ENCODE measurements around the gene RFT1. TPM values are rescaled to one million over a fixed set of nuclear protein-coding genes. Genes with fewer than 3 reads are reported as not detected.

RFT1 gene
- polyA plus RNA-seq, 2 donors: 5.7 to 11.0 TPM

DNA sequence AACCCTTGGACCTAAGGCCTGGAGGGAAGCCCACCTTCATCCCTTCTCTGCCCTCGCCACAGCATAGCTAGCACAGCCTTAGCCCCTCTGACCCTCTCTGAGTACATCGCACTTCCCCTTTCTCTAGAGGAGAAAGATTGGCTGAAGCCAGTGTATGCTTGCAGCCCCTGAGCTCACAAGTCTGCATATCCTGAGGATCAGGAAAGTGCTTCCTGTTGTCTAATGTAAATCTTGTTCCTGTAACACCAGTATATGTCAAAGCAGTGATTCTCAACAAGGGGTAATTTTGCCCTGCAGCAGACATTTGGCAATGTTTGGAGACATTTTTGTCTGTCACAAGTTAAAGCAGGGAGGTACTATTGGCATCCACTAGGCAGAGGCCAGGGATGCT is 28.5 kb upstream of the RFT1 start:
- no peak overlapping the region for H3K27ac ChIP-seq (ENCODE audit: low read depth in 2 of 2, low read length in 1 of 2)
- H3K4me3 ChIP-seq (ENCODE audit: low read depth in 1 of 2, low read length in 2 of 2): no peak overlapping the region
- no peaks in the 10 kb centered on the region for H3K27me3 ChIP-seq (ENCODE audit: control insufficient read depth in 1 of 2, insufficient read depth in 2 of 2, low read length in 2 of 2)
- H3K36me3 ChIP-seq (ENCODE audit: control insufficient read depth in 2 of 2, insufficient read depth in 2 of 2, low read length in 1 of 2): no peaks in the 10 kb centered on the region
- peaks cover 7 to 48% of the 10 kb centered on the region in 2 donors for H3K4me1 ChIP-seq (ENCODE audit: control insufficient read depth in 2 of 2, insufficient read depth in 2 of 2, low read length in 1 of 2)
- no peaks in the 10 kb centered on the region for H3K9me3 ChIP-seq (ENCODE audit: control insufficient read depth in 2 of 2, insufficient read depth in 1 of 2, low read depth in 1 of 2, low read length in 1 of 2)
- WGBS, 2 donors: 85 to 92% methylated on average over 2 of the region's 2 CpGs

DNA sequence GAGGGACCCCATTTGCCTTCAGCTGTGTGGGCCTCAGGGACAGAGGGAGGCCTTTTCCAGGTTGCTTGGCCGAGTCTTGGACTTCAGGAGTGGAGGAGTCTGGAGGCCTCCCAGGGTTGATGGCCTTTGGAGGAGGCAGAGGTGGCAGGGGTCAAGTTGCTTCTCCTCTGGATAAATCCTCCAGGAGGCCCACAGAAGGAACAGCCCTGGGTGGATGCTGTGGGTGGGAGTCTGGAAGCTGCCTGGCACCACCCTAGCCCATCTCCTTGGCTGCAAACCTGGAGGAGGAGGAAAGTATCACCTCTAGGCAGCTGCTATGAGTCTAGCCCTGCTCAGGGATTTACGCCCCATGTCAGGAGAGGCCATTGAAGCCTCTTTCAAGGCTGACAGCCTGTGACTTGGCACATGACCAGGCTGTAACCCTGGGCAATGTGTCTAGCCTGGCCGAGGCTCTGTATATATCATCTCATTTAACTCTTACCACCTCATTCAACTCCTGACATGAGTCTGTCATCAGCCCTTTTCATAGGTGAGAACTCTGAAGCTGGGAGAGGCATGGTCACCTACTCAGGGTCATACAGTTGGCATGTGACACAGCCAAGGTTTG is 27.8 kb upstream of the RFT1 start:
- 56 to 65% methylated on average over 3 of the region's 3 CpGs for WGBS, 2 donors
- H3K27me3 ChIP-seq (ENCODE audit: control insufficient read depth in 1 of 2, insufficient read depth in 2 of 2, low read length in 2 of 2): no peaks in the 10 kb centered on the region

DNA sequence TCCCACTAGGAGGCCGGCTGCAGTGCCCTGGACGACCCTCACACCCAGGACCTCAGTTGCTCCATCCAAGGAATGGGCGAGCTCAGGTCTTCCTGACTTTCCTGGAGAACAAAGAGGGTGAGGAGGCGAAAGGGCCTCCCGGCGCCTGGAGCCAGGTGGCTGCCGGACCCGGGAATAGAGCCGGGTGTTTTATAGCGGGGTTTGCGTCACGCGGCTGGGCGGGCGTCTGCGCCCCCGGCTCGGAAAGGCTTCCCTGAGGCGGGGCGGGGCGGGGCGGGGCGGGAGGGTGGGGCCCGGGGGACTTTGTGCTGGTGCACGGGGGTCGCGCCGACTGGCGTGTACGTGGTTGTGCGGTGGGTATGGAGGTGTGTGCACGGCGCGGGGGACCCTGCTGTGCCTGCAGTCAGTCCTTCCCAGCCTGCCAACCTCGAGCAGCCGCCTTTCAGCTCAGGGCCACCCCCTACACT is 26.2 kb upstream of the RFT1 start:
- WGBS, 2 donors: 7 to 15% methylated on average over 21 to 36 of the region's 36 CpGs
- H3K4me1 ChIP-seq (ENCODE audit: control insufficient read depth in 2 of 2, insufficient read depth in 2 of 2, low read length in 1 of 2): peaks cover 7 to 37% of the 10 kb centered on the region in 2 donors
- no peak overlapping the region for H3K27ac ChIP-seq (ENCODE audit: low read depth in 2 of 2, low read length in 1 of 2)

More for the DNA sequence above, 27.8 kb upstream of the RFT1 start:
- Histone ChIP-seq H3K4me1 (ENCODE audit: control insufficient read depth in 2 of 2, insufficient read depth in 2 of 2, low read length in 1 of 2) (peaks cover 7 to 46% of the 10 kb centered on the region in 2 donors), H3K36me3 (ENCODE audit: control insufficient read depth in 2 of 2, insufficient read depth in 2 of 2, low read length in 1 of 2) (no peaks in the 10 kb centered on the region), H3K27ac (ENCODE audit: low read depth in 2 of 2, low read length in 1 of 2) (no peak overlapping the region), H3K4me3 (ENCODE audit: low read depth in 1 of 2, low read length in 2 of 2) (no peak overlapping the region), H3K9me3 (ENCODE audit: control insufficient read depth in 2 of 2, insufficient read depth in 1 of 2, low read depth in 1 of 2, low read length in 1 of 2) (no peaks in the 10 kb centered on the region)

DNA sequence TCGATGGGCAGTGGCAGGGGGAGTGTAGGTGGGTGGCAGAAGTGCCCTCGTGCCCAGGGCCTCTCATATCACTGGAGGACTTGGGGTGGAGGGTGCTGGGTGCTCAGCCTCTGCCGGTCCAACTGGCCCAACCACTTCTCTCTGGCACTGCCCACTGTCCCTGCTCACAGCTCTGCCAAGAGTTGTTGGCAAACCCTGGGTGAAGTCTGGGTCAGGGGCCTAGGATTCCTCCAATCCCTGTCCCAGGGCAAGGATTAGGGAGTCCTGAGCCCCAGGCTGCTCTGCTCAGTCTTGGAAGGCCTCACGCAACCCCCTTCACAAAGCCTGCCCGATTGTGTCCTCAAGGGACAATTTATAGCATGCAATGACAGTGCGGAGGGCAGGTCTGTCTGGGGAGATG is 25.5 kb upstream of the RFT1 start:
- peak overlapping the region in 1 of 2 donors; percentile 54 for H3K27ac ChIP-seq (ENCODE audit: low read depth in 2 of 2, low read length in 1 of 2)
- H3K4me3 ChIP-seq (ENCODE audit: low read depth in 1 of 2, low read length in 2 of 2): no peak overlapping the region
- no peaks in the 10 kb centered on the region for H3K27me3 ChIP-seq (ENCODE audit: control insufficient read depth in 1 of 2, insufficient read depth in 2 of 2, low read length in 2 of 2)
- H3K9me3 ChIP-seq (ENCODE audit: control insufficient read depth in 2 of 2, insufficient read depth in 1 of 2, low read depth in 1 of 2, low read length in 1 of 2): no peaks in the 10 kb centered on the region
- H3K4me1 ChIP-seq (ENCODE audit: control insufficient read depth in 2 of 2, insufficient read depth in 2 of 2, low read length in 1 of 2): peaks cover 7 to 37% of the 10 kb centered on the region in 2 donors
- 46 to 50% methylated on average over 6 of the region's 6 CpGs for WGBS, 2 donors
- no peaks in the 10 kb centered on the region for H3K36me3 ChIP-seq (ENCODE audit: control insufficient read depth in 2 of 2, insufficient read depth in 2 of 2, low read length in 1 of 2)

More for the DNA sequence above, 26.2 kb upstream of the RFT1 start:
- H3K4me3 ChIP-seq (ENCODE audit: low read depth in 1 of 2, low read length in 2 of 2): no peak overlapping the region
- H3K36me3 ChIP-seq (ENCODE audit: control insufficient read depth in 2 of 2, insufficient read depth in 2 of 2, low read length in 1 of 2): no peaks in the 10 kb centered on the region
- H3K27me3 ChIP-seq (ENCODE audit: control insufficient read depth in 1 of 2, insufficient read depth in 2 of 2, low read length in 2 of 2): no peaks in the 10 kb centered on the region
- no peaks in the 10 kb centered on the region for H3K9me3 ChIP-seq (ENCODE audit: control insufficient read depth in 2 of 2, insufficient read depth in 1 of 2, low read depth in 1 of 2, low read length in 1 of 2)

DNA sequence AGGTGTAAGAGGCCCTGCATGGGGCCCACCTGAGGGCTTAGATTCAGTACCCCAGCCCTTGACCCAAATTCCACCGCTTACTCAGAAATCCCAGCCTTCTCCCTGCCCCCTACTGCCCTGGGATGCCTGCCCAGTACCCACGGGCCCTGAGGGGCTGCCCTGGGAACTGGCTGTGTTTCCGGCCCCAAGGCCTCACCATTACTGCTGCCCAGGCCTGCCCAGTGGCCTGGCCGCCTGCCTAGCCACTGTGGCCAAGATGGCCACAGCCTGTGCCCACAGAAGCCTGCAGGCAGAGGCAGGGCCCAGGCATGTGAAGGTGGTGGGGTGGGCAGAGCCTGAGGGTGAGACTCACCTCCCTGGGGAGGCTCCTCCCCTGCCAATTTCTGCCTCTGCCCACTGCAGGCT is 24.6 kb upstream of the RFT1 start:
- H3K4me1 ChIP-seq (ENCODE audit: control insufficient read depth in 2 of 2, insufficient read depth in 2 of 2, low read length in 1 of 2): peaks cover 8 to 43% of the 10 kb centered on the region in 2 donors
- no peak overlapping the region for H3K27ac ChIP-seq (ENCODE audit: low read depth in 2 of 2, low read length in 1 of 2)
- no peaks in the 10 kb centered on the region for H3K9me3 ChIP-seq (ENCODE audit: control insufficient read depth in 2 of 2, insufficient read depth in 1 of 2, low read depth in 1 of 2, low read length in 1 of 2)
- no peaks in the 10 kb centered on the region for H3K27me3 ChIP-seq (ENCODE audit: control insufficient read depth in 1 of 2, insufficient read depth in 2 of 2, low read length in 2 of 2)
- H3K4me3 ChIP-seq (ENCODE audit: low read depth in 1 of 2, low read length in 2 of 2): no peak overlapping the region
- 53 to 55% methylated on average over 4 of the region's 4 CpGs for WGBS, 2 donors
- no peaks in the 10 kb centered on the region for H3K36me3 ChIP-seq (ENCODE audit: control insufficient read depth in 2 of 2, insufficient read depth in 2 of 2, low read length in 1 of 2)

DNA sequence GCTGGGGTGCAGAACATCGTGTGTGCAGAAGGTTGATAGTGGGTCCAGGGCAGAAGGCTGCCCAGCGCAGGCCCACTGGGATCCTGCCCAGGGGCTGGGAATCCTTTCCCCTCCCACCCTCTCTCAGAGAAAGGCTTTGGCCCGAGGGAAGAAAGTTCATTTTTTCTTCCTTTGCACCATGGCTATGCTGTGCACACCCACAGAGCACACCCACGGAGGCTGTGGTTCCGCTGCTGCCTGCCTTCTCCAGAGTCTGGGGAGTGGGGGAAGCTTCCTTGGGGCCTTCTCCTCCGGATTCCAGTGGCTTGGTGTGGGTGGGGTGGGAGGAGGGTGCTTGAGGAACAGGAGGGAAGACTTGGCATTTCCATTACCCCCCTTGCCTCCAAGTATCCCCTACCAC is 23.7 kb upstream of the RFT1 start:
- 52 to 54% methylated on average over 6 of the region's 6 CpGs for WGBS, 2 donors
- peaks cover 10 to 39% of the 10 kb centered on the region in 2 donors for H3K4me1 ChIP-seq (ENCODE audit: control insufficient read depth in 2 of 2, insufficient read depth in 2 of 2, low read length in 1 of 2)
- no peak overlapping the region for H3K4me3 ChIP-seq (ENCODE audit: low read depth in 1 of 2, low read length in 2 of 2)
- H3K27me3 ChIP-seq (ENCODE audit: control insufficient read depth in 1 of 2, insufficient read depth in 2 of 2, low read length in 2 of 2): no peaks in the 10 kb centered on the region
- H3K27ac ChIP-seq (ENCODE audit: low read depth in 2 of 2, low read length in 1 of 2): no peak overlapping the region
- H3K9me3 ChIP-seq (ENCODE audit: control insufficient read depth in 2 of 2, insufficient read depth in 1 of 2, low read depth in 1 of 2, low read length in 1 of 2): no peaks in the 10 kb centered on the region
- no peaks in the 10 kb centered on the region for H3K36me3 ChIP-seq (ENCODE audit: control insufficient read depth in 2 of 2, insufficient read depth in 2 of 2, low read length in 1 of 2)

DNA sequence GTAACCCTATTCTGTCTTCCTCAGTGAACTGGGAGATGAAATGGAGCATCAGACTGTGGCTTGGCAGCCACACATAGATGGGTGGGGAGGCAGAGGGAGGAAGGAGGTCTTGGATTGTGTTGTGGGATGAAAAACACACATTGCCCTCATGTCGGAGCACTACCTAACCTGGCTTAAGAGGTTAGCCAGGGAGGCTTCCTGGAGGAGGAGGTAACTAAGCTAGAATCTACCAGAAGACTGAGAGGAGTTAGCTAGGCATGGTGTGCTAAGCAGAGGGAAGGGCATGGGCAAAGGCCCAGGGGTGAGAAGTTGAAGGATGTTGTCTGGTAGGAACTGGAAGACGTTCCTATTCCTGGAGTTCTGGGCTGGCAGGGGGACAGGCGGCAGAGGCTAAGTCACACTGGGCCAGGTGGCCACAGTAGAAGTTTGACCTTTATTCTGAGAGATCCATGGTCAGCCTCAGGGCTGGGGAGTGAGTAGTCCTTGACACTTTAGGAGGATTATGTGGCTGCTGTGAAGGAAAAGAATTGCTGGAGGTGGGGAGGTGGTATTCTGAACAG is 23.1 kb upstream of the RFT1 start:
- H3K27ac ChIP-seq (ENCODE audit: low read depth in 2 of 2, low read length in 1 of 2): no peak overlapping the region
- 76% methylated on average over 3 of the region's 3 CpGs for whole genome bisulfite sequencing, 2 donors
- no peaks in the 10 kb centered on the region for H3K36me3 ChIP-seq (ENCODE audit: control insufficient read depth in 2 of 2, insufficient read depth in 2 of 2, low read length in 1 of 2)
- H3K9me3 ChIP-seq (ENCODE audit: control insufficient read depth in 2 of 2, insufficient read depth in 1 of 2, low read depth in 1 of 2, low read length in 1 of 2): no peaks in the 10 kb centered on the region
- H3K4me1 ChIP-seq (ENCODE audit: control insufficient read depth in 2 of 2, insufficient read depth in 2 of 2, low read length in 1 of 2): peaks cover 10 to 38% of the 10 kb centered on the region in 2 donors
- H3K27me3 ChIP-seq (ENCODE audit: control insufficient read depth in 1 of 2, insufficient read depth in 2 of 2, low read length in 2 of 2): no peaks in the 10 kb centered on the region
- no peak overlapping the region for H3K4me3 ChIP-seq (ENCODE audit: low read depth in 1 of 2, low read length in 2 of 2)

DNA sequence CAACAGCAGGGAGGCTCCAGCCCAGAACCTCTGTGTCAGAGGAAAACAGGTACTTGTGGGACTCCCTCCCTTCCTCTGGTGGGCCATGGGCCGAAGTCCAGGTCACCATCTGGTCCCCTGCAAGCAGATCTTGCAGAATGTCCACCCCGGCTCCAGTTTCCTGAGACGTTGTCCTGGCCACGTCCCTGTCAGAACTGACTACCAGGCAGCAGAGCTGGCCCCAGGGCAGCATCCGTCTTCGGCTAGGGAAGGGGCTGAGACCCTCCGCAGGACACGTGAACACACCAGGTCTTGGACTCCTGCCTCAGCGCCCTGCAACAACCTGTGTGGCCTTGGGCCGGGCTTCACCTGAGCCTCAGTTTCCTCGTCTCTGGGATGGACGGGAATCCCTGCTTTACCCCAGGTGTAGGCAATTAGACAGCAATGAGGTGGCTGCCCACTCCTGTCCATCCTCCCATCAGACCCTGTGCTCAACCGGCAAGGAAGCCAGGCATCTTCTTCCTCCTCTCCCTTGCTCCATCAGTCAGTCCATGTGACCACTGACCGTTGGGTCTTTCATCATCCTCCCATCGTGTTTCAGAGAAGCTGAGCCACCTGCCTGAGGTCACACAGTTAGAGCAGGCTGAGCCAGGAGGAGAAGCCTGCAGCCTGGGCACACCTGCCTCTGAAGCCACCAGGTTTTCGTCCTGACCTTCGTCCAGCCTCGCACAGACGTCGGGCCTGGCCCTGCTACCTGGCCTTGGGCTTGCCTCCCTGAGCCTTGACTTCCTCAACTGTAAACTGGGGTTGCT is 21.8 kb upstream of the RFT1 start:
- Histone ChIP-seq H3K4me1 (ENCODE audit: control insufficient read depth in 2 of 2, insufficient read depth in 2 of 2, low read length in 1 of 2) (peaks cover 10 to 38% of the 10 kb centered on the region in 2 donors), H3K27ac (ENCODE audit: low read depth in 2 of 2, low read length in 1 of 2) (no peak overlapping the region)
- WGBS, 2 donors: 79 to 85% methylated on average over 20 of the region's 20 CpGs

DNA sequence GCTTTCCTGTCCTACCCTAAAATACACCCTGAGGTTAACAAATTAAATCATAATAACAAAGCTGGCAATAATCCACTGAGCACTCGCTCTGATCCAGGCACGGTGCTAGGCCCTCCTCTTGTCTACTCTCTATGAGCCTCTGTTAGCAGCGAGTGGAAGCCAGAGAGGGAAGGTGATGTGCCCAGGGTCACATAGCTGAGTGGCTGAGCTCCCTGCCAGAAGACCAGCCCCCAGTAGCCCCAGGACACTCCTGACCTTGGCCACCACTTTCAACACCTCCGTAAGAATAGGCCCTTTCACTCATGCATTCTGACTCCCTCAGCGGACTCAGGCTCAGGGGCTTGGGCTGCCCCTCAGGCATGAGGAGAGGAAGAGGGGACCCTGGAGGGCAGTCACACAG is 21.2 kb upstream of the RFT1 start:
- 74 to 86% methylated on average over 5 of the region's 5 CpGs for WGBS, 2 donors
- Histone ChIP-seq H3K4me1 (ENCODE audit: control insufficient read depth in 2 of 2, insufficient read depth in 2 of 2, low read length in 1 of 2) (peaks cover 10 to 32% of the 10 kb centered on the region in 2 donors), H3K4me3 (ENCODE audit: low read depth in 1 of 2, low read length in 2 of 2) (no peak overlapping the region), H3K9me3 (ENCODE audit: control insufficient read depth in 2 of 2, insufficient read depth in 1 of 2, low read depth in 1 of 2, low read length in 1 of 2) (no peaks in the 10 kb centered on the region), H3K27ac (ENCODE audit: low read depth in 2 of 2, low read length in 1 of 2) (no peak overlapping the region), H3K36me3 (ENCODE audit: control insufficient read depth in 2 of 2, insufficient read depth in 2 of 2, low read length in 1 of 2) (no peaks in the 10 kb centered on the region), H3K27me3 (ENCODE audit: control insufficient read depth in 1 of 2, insufficient read depth in 2 of 2, low read length in 2 of 2) (no peaks in the 10 kb centered on the region)

More for the DNA sequence above, 21.8 kb upstream of the RFT1 start:
- Histone ChIP-seq H3K27me3 (ENCODE audit: control insufficient read depth in 1 of 2, insufficient read depth in 2 of 2, low read length in 2 of 2) (no peaks in the 10 kb centered on the region), H3K9me3 (ENCODE audit: control insufficient read depth in 2 of 2, insufficient read depth in 1 of 2, low read depth in 1 of 2, low read length in 1 of 2) (no peaks in the 10 kb centered on the region), H3K36me3 (ENCODE audit: control insufficient read depth in 2 of 2, insufficient read depth in 2 of 2, low read length in 1 of 2) (no peaks in the 10 kb centered on the region), H3K4me3 (ENCODE audit: low read depth in 1 of 2, low read length in 2 of 2) (no peak overlapping the region)

All from esophagus (tissue), 2 donors.